Astrocyte (in vitro differentiated cells and primary cell): ENCODE results near the gene SCAMP1. TPM values are rescaled to one million over a fixed set of nuclear protein-coding genes. Genes with fewer than 3 reads are reported as not detected.

ENCODE experiments used
- DNase-seq: peaks from one replicate; pipeline ENCODE4 v3.0.0-alpha.2; 2010; ENCODE audit warnings: low read depth
- FAIRE-seq: peaks from 2 replicates; lab custom pipeline; 2011; peaks lifted over from hg19 to GRCh38; lab: Jason Lieb, UNC
- H2AFZ ChIP-seq: 2 replicates; pipeline ENCODE4 v1.6.0; 2012; ENCODE audit warnings: low read depth, low read length, inconsistent platforms
- H3K27ac ChIP-seq: 2 replicates; pipeline ENCODE4 v1.5.1; 2011; ENCODE audit warnings: low read depth, low read length, inconsistent platforms
- H3K27me3 ChIP-seq: 2 replicates; pipeline ENCODE4 v1.6.0; 2011; ENCODE audit warnings: low read length, inconsistent platforms; ENCODE audit not compliant: insufficient read depth
- H3K36me3 ChIP-seq: 2 replicates; pipeline ENCODE4 v1.5.1; 2011; ENCODE audit warnings: low read length, inconsistent platforms; ENCODE audit not compliant: insufficient read depth
- H3K4me1 ChIP-seq: 2 replicates; pipeline ENCODE4 v1.5.1; 2011; ENCODE audit warnings: low read length, inconsistent platforms; ENCODE audit not compliant: insufficient read depth
- H3K4me2 ChIP-seq: 2 replicates; pipeline ENCODE4 v1.6.0; 2012; ENCODE audit warnings: low read length, inconsistent platforms
- H3K4me3 ChIP-seq: 2 replicates; pipeline ENCODE4 v1.5.1; 2011; ENCODE audit warnings: low read depth, mild to moderate bottlenecking, low read length, inconsistent platforms; ENCODE audit not compliant: insufficient read depth
- H3K79me2 ChIP-seq: 2 replicates; pipeline ENCODE4 v1.6.0; 2012; ENCODE audit warnings: mild to moderate bottlenecking, low read length, inconsistent platforms; ENCODE audit not compliant: insufficient read depth
- H3K9ac ChIP-seq: 2 replicates; pipeline ENCODE4 v1.6.0; 2012; ENCODE audit warnings: mild to moderate bottlenecking, low read length, inconsistent platforms
- H3K9me3 ChIP-seq: 2 replicates; pipeline ENCODE4 v1.5.1; 2012; ENCODE audit warnings: low read depth, mild to moderate bottlenecking, low read length, inconsistent platforms; ENCODE audit not compliant: insufficient read depth
- H4K20me1 ChIP-seq: 2 replicates; pipeline ENCODE4 v1.6.0; 2012; ENCODE audit warnings: low read length, inconsistent platforms; ENCODE audit not compliant: insufficient read depth
- H3K27ac Mint-ChIP-seq: one replicate; pipeline ENCODE4 v1.8.0; 2021; ENCODE audit warnings: mild to moderate bottlenecking, mixed read lengths; ENCODE audit not compliant: unreplicated experiment
- H3K27me3 Mint-ChIP-seq: one replicate; pipeline ENCODE4 v1.8.0; 2021; ENCODE audit warnings: low read depth, mixed read lengths; ENCODE audit not compliant: unreplicated experiment
- H3K36me3 Mint-ChIP-seq: one replicate; pipeline ENCODE4 v1.8.0; 2021; ENCODE audit warnings: low read depth, mixed read lengths; ENCODE audit not compliant: unreplicated experiment
- H3K4me1 Mint-ChIP-seq: one replicate; pipeline ENCODE4 v1.8.0; 2021; ENCODE audit warnings: low read depth, mixed read lengths; ENCODE audit not compliant: unreplicated experiment
- H3K4me3 Mint-ChIP-seq: one replicate; pipeline ENCODE4 v1.8.0; 2021; ENCODE audit warnings: mild to moderate bottlenecking, moderate library complexity, mixed read lengths; ENCODE audit not compliant: unreplicated experiment
- H3K9me3 Mint-ChIP-seq: one replicate; pipeline ENCODE4 v1.8.0; 2021; ENCODE audit warnings: mild to moderate bottlenecking, mixed read lengths; ENCODE audit not compliant: unreplicated experiment
- CTCF ChIP-seq: IDR thresholded peaks from 2 replicates; pipeline ENCODE4 v1.5.1; 2011; ENCODE audit warnings: low read depth, mild to moderate bottlenecking, inconsistent platforms, low read length, moderate library complexity; ENCODE audit not compliant: insufficient read depth
- EZH2 ChIP-seq: IDR thresholded peaks from 2 replicates; pipeline ENCODE4 v1.6.1; 2012; ENCODE audit warnings: mild to moderate bottlenecking, low read length, inconsistent platforms; ENCODE audit not compliant: insufficient read depth
- total RNA-seq: library from RNA; stranded (reverse); gene quantifications from 2 replicates; pipeline ENCODE4 v1.2.1, GENCODE V29; 2021

Gene SCAMP1
- total RNA-seq, 1 donor from 2014 or later, result 52.6 TPM

GRCh38 chr5:78416677-78417425 is 56.4 kb downstream of the SCAMP1 start:
- Mint-ChIP-seq H3K27me3 (no peaks in the 10 kb centered on the region), H3K36me3 (peaks cover 13% of the 10 kb centered on the region), H3K4me1 (peaks cover 6% of the 10 kb centered on the region), H3K4me3 (no peak overlapping the region), H3K27ac (no peak overlapping the region), H3K9me3 (no peaks in the 10 kb centered on the region)
- Histone ChIP-seq H3K79me2 (peaks cover 5% of the 10 kb centered on the region), H3K9ac (no peak overlapping the region), H4K20me1 (peaks cover 5% of the 10 kb centered on the region), H3K4me1 (no peaks in the 10 kb centered on the region), H3K4me2 (no peak overlapping the region), H3K9me3 (no peaks in the 10 kb centered on the region), H3K36me3 (peaks cover 8% of the 10 kb centered on the region), H3K4me3 (no peak overlapping the region), H3K27ac (no peak overlapping the region), H3K27me3 (no peaks in the 10 kb centered on the region), H2AFZ (no peak overlapping the region)
- peak; percentile 47 for DNase-seq
- FAIRE-seq, result no peak
- TF ChIP-seq EZH2, result no peak
- no peak for TF ChIP-seq CTCF

- no peaks in the 10 kb centered on the region for H4K20me1 ChIP-seq
- no peak overlapping the region for H3K9ac ChIP-seq
- Mint-ChIP-seq H3K36me3 (peaks cover 13% of the 10 kb centered on the region), H3K4me1 (peaks cover 6% of the 10 kb centered on the region), H3K9me3 (no peaks in the 10 kb centered on the region), H3K27me3 (no peaks in the 10 kb centered on the region), H3K4me3 (no peak overlapping the region), H3K27ac (no peak overlapping the region)
- H3K27me3 ChIP-seq, result no peaks in the 10 kb centered on the region
- no peak overlapping the region for H3K4me3 ChIP-seq
- H3K36me3 ChIP-seq, result peaks cover 10% of the 10 kb centered on the region
- H3K79me2 ChIP-seq, result no peaks in the 10 kb centered on the region
- H3K27ac ChIP-seq, result no peak overlapping the region
- no peaks in the 10 kb centered on the region for H3K9me3 ChIP-seq
- FAIRE-seq (peak; percentile 20), DNase-seq (no peak)
- TF ChIP-seq EZH2 (no peak), CTCF (no peak)
- no peak overlapping the region for H2AFZ ChIP-seq
- no peaks in the 10 kb centered on the region for H3K4me1 ChIP-seq
- no peak overlapping the region for H3K4me2 ChIP-seq
Measured at GRCh38 chr5:78419396-78419795, 59.0 kb downstream of the SCAMP1 start.

GRCh38 chr5:78420548-78420947 is 60.1 kb downstream of the SCAMP1 start:
- no peak for TF ChIP-seq CTCF
- no peak for TF ChIP-seq EZH2
- no peaks in the 10 kb centered on the region for H4K20me1 ChIP-seq
- Mint-ChIP-seq H3K27ac (no peak overlapping the region), H3K27me3 (no peaks in the 10 kb centered on the region), H3K4me1 (peaks cover 6% of the 10 kb centered on the region), H3K4me3 (no peak overlapping the region), H3K36me3 (peaks cover 9% of the 10 kb centered on the region), H3K9me3 (no peaks in the 10 kb centered on the region)
- H3K79me2 ChIP-seq, result no peaks in the 10 kb centered on the region
- H3K9me3 ChIP-seq, result no peaks in the 10 kb centered on the region
- FAIRE-seq, result no peak
- peaks cover 10% of the 10 kb centered on the region for H3K36me3 ChIP-seq
- DNase-seq, result no peak
- H3K4me3 ChIP-seq, result no peak overlapping the region
- no peaks in the 10 kb centered on the region for H3K27me3 ChIP-seq
- H3K27ac ChIP-seq, result no peak overlapping the region
- no peak overlapping the region for H2AFZ ChIP-seq
- no peak overlapping the region for H3K4me2 ChIP-seq
- H3K9ac ChIP-seq, result no peak overlapping the region
- H3K4me1 ChIP-seq, result no peaks in the 10 kb centered on the region
